GM21367 (cell line): Measurements from ENCODE around the gene RCL1.
"Not testable (repeated sequence)": the region's sequence is repeated elsewhere in the genome, so short reads cannot be mapped to it uniquely, and the experiment has no call there.

ENCODE experiments used
- ATAC-seq: cut with Tn5 transposase; IDR thresholded peaks from one replicate; pipeline ENCODE4 v1.9.1; 2021; ENCODE audit not compliant: unreplicated experiment

Gene RCL1

GRCh38 chr9:4781408-4781807, 11.3 kb upstream of the RCL1 start:
- no peak for ATAC-seq

GRCh38 chr9:4783191-4783590, 9.6 kb upstream of the RCL1 start:
- not testable (repeated sequence) for ATAC-seq

GRCh38 chr9:4784403-4784802, 8.3 kb upstream of the RCL1 start:
- no peak for ATAC-seq

DNA sequence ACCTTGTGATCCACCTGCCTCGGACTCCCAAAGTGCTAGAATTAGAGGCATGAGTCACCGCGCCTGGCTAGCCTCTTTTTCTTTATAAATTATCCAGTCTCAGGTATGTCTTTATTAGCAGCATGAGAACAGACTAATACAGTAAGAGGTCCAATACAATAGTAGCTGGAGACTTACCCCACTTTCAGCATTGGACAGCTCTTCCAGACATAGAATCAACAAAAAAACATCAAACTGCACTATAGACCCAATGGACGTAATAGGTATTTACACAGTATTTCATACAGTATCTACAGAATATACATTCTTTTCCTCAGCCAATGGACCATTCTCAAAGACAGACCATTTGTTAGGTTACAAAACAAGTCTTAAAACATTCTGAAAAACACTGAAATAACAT, 6.1 kb upstream of the RCL1 start:
- ATAC-seq: no peak

DNA sequence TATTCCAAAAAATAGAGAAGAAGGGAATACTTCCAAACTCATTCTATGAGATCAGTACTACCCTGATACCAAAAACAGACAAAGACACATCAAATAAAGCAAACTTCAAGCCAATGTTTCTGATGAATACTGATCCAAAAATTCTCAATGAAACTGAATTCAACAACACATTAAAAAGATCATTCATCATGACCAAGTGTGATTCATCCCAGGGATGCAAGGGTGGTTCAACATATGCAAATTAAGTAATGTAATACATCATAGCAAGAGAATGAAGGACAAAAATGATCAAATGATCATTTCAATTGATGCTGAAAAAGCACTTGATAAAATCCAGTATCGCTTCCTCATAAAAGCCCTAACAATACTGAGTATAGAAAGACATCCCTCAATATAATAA, 4.9 kb upstream of the RCL1 start:
- no peak for ATAC-seq

GRCh38 chr9:4788703-4789102, 4.0 kb upstream of the RCL1 start:
- no peak for ATAC-seq

GRCh38 chr9:4792054-4792571, 631 bp upstream of the RCL1 start:
- ATAC-seq: peak; percentile 25

GRCh38 chr9:4793459-4794395, 983 bp downstream of the RCL1 start:
- no peak for ATAC-seq

DNA sequence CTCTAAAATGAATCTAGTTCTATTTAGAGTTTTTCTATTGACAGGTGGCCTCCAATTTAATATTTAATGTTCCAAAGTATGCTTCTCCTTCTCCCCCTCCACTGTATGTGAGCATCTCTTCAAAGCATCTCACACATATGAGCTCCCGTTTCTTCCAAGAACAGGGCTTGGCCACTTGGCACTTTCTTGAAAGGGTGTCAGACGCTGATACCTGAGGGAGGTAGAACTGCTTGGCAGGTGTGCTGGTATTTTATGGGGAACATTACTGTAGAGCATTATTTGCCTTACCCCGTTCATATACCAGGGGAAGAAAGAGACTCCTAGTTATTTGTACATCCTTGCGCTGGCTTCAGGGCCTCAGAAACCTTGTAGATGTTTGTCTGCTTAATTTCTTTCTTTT, 1.9 kb downstream of the RCL1 start:
- no peak for ATAC-seq

DNA sequence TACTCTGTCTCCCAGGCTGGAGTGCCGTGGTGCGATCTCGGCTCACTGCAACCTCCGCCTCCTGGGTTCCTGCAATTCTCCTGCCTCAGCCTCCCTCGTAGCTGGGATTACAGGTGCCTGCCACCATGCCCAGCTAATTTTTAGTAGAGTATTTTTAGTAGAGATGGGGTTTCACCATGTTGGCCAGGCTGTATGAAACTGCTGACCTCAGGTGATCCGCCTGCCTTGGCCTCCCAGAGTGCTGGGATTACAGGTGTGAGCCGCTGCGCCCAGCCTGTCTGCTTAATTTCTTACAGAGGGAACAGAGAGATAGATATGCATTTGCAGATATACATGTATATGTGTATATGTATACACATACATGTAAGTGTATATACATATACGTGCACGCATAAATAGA, 2.4 kb downstream of the RCL1 start:
- ATAC-seq: not testable (repeated sequence)

DNA sequence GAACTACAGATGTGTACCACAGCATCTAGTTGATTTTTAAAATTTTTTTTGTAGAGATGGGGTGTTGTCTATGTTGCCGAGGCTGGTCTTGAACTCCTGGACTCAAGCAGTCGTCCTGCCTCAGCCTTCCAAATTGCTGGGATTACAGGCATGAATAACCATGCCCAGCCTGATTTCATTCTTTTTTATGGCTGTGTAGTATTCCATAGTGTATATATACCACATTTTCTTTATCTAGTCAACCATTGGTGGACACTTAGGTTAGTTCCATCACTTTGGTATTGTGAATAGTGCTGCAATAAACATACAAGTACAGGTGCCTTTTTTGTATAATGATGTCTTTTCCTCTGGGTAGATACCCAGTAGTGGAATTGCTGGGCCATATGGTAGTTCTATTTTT, 3.8 kb downstream of the RCL1 start:
- no peak for ATAC-seq

GRCh38 chr9:4796988-4797853, 4.5 kb downstream of the RCL1 start:
- ATAC-seq: no peak

- ATAC-seq: no peak
Measured at GRCh38 chr9:4797854-4798150, 5.1 kb downstream of the RCL1 start.

GRCh38 chr9:4798281-4799032, 5.7 kb downstream of the RCL1 start:
- ATAC-seq: no peak

GRCh38 chr9:4799033-4799430, 6.3 kb downstream of the RCL1 start:
- no peak for ATAC-seq

DNA sequence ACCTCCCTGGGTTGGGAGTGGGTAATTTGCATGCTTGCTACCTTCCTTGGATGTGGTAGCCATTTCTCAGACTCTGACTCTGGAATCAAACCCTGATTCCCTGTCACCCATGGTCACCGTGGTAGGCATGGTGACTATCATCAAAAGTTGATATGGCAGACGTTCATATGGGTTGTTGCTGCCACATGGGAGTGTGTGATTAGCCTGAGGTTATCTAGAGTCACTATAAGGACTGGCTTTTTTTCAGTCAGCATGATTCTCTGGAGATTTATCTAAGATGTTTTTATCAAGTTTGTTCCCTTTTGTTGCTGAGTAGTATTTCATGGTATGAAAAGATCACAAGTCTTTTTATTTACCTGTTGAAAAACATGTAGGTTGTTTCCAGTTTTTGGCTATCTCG, 7.0 kb downstream of the RCL1 start:
- ATAC-seq: no peak

DNA sequence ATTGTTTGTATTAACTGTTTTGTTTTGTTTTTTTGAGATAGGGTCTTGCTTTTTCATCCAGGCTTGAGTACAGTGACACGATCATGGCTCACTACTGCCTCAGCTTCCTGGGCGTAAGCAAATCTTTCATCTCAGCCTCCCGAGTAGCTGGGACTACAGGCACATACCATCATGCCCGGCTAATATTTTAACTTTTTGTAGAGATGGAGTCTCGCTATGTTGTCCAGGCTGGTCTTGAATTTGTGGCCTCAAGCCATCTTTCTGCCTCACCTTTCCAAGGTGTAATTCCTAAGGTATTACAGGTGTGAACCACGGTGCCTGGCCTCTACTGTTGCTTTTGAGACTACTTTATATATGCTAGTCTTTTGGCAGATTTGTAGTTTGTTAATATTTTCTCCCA, 8.4 kb downstream of the RCL1 start:
- no peak for ATAC-seq

- no peak for ATAC-seq
Measured at GRCh38 chr9:4803670-4804530, 11.2 kb downstream of the RCL1 start.

DNA sequence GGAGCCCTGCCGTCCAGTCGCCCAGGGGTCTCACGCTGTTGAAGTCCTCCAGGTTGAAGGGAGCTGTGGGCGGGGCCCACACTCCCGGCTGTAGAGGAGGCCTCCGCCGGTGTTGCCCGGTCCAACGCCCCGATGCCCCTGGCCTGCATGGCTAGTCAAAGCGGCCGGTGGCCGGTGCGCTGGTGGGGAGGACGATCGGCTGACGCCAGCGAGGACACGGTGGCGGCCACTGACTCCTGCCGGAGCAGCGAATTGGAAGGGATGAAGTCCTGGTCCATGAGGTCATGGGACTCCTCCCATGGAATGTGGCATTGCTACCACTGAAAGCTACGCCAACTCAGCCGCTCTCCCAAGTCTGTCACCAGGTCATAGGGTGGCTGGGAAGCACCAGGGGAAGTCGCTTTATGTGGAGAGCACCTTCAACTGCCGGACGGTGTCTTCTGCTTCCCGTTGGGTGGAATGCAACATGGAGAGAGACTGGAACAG, 11.8 kb downstream of the RCL1 start:
- ATAC-seq: no peak
